H9 (cell line): Measurements from ENCODE around the gene ADAM11. TPM values are rescaled to one million over a fixed set of nuclear protein-coding genes. Genes with fewer than 3 reads are reported as not detected.

Source experiments
- DNase-seq: peaks from one replicate; pipeline ENCODE4 v3.0.0-alpha.2; 2017
- H2AFZ ChIP-seq: one replicate; pipeline ENCODE4 v1.6.1; 2013; ENCODE audit warnings: mild to moderate bottlenecking, low read length, control low read depth, moderate library complexity
- H2AK5ac ChIP-seq: 2 replicates; pipeline ENCODE4 v1.6.1; 2013; ENCODE audit warnings: low read length, control low read depth, mixed read lengths; ENCODE audit not compliant: insufficient read length
- H2BK120ac ChIP-seq: one replicate; pipeline ENCODE4 v1.6.1; 2013; ENCODE audit warnings: low read depth, mild to moderate bottlenecking, low read length, control low read depth, inconsistent platforms; ENCODE audit not compliant: poor library complexity, severe bottlenecking
- H2BK12ac ChIP-seq: 2 replicates; pipeline ENCODE4 v1.6.1; 2013; ENCODE audit warnings: low read length, control low read depth, mixed read lengths, low read depth; ENCODE audit not compliant: insufficient read length
- H2BK15ac ChIP-seq: 2 replicates; pipeline ENCODE4 v1.6.1; 2013; ENCODE audit warnings: low read depth, low read length, control low read depth
- H2BK20ac ChIP-seq: one replicate; pipeline ENCODE4 v1.6.1; 2013; ENCODE audit warnings: low read depth, mild to moderate bottlenecking, low read length, control low read depth, inconsistent platforms; ENCODE audit not compliant: poor library complexity, severe bottlenecking
- H2BK5ac ChIP-seq: 2 replicates; pipeline ENCODE4 v1.6.1; 2013; ENCODE audit warnings: low read length, control low read depth, mixed read lengths; ENCODE audit not compliant: insufficient read length
- H3K14ac ChIP-seq: 2 replicates; pipeline ENCODE4 v1.6.1; 2013; ENCODE audit warnings: low read length, control low read depth; ENCODE audit not compliant: insufficient read depth
- H3K18ac ChIP-seq: 2 replicates; pipeline ENCODE4 v1.6.1; 2013; ENCODE audit warnings: low read depth, mild to moderate bottlenecking, mixed read lengths, low read length, control low read depth; ENCODE audit not compliant: insufficient read length
- H3K23ac ChIP-seq: 2 replicates; pipeline ENCODE4 v1.6.1; 2013; ENCODE audit warnings: low read length, control low read depth, mixed read lengths, low read depth; ENCODE audit not compliant: insufficient read length
- H3K23me2 ChIP-seq: 2 replicates; pipeline ENCODE4 v1.6.1; 2013; ENCODE audit warnings: low read depth, mild to moderate bottlenecking, mixed read lengths, low read length, control low read depth; ENCODE audit not compliant: insufficient read length, poor library complexity, severe bottlenecking
- H3K27ac ChIP-seq: 2 replicates; pipeline ENCODE4 v1.5.1; 2013; ENCODE audit warnings: low read length, control low read depth, mixed read lengths, low read depth; ENCODE audit not compliant: insufficient read length
- H3K27me3 ChIP-seq: 2 replicates; pipeline ENCODE4 v1.6.1; 2013; ENCODE audit warnings: low read length, control low read depth, inconsistent platforms; ENCODE audit not compliant: insufficient read depth
- H3K4ac ChIP-seq: 2 replicates; pipeline ENCODE4 v1.6.1; 2013; ENCODE audit warnings: low read depth, mild to moderate bottlenecking, control low read depth, inconsistent platforms, low read length, moderate library complexity
- H3K4me1 ChIP-seq: 2 replicates; pipeline ENCODE4 v1.6.1; 2013; ENCODE audit warnings: low read length, control low read depth, inconsistent platforms; ENCODE audit not compliant: insufficient read depth
- H3K4me2 ChIP-seq: 2 replicates; pipeline ENCODE4 v1.6.1; 2013; ENCODE audit warnings: low read length, control low read depth, mixed read lengths; ENCODE audit not compliant: insufficient read length, insufficient read depth
- H3K56ac ChIP-seq: 2 replicates; pipeline ENCODE4 v1.6.1; 2013; ENCODE audit warnings: low read depth, mild to moderate bottlenecking, mixed read lengths, low read length, control low read depth; ENCODE audit not compliant: insufficient read length
- H3K79me1 ChIP-seq: 2 replicates; pipeline ENCODE4 v1.6.1; 2013; ENCODE audit warnings: low read depth, mild to moderate bottlenecking, moderate library complexity, low read length, control low read depth, inconsistent platforms; ENCODE audit not compliant: insufficient read depth, poor library complexity, severe bottlenecking
- H3K79me2 ChIP-seq: 2 replicates; pipeline ENCODE4 v1.6.1; 2013; ENCODE audit warnings: low read length, control low read depth, inconsistent platforms; ENCODE audit not compliant: insufficient read depth
- H3K9ac ChIP-seq: 2 replicates; pipeline ENCODE4 v1.6.1; 2013; ENCODE audit warnings: low read length, control low read depth, mixed read lengths; ENCODE audit not compliant: insufficient read length; ENCODE audit errors: extremely low read depth
- H3K9me3 ChIP-seq: one replicate; pipeline ENCODE4 v1.6.1; 2013; ENCODE audit warnings: low read depth, low read length, inconsistent platforms; ENCODE audit not compliant: control insufficient read depth
- H3T11ph ChIP-seq: one replicate; pipeline ENCODE4 v1.6.1; 2013; ENCODE audit warnings: mild to moderate bottlenecking, low read length, control low read depth, inconsistent platforms
- H4K20me1 ChIP-seq: one replicate; pipeline ENCODE4 v1.6.1; 2013; ENCODE audit not compliant: control insufficient read depth, insufficient read length, insufficient read depth
- H4K5ac ChIP-seq: 2 replicates; pipeline ENCODE4 v1.6.1; 2013; ENCODE audit warnings: low read depth, mild to moderate bottlenecking, mixed read lengths, low read length, control low read depth; ENCODE audit not compliant: insufficient read length
- H4K8ac ChIP-seq: replicated peaks from 2 replicates; pipeline ENCODE4 v1.6.1; 2013; ENCODE audit warnings: low read length, control low read depth, mixed read lengths, low read depth; ENCODE audit not compliant: insufficient read length
- H4K91ac ChIP-seq: 2 replicates; pipeline ENCODE4 v1.6.1; 2013; ENCODE audit warnings: low read depth, mild to moderate bottlenecking, moderate library complexity, mixed read lengths, low read length, control low read depth; ENCODE audit not compliant: insufficient read length
- H3K27ac Mint-ChIP-seq, 3 experiments: 2 replicates in 2 of 3; 3 replicates in 1 of 3; pipeline ENCODE4 v1.8.0; 2020 to 2021; ENCODE audit warnings: mixed read lengths in 3 of 3, mild to moderate bottlenecking in 1 of 3, moderate library complexity in 1 of 3
- H3K27me3 Mint-ChIP-seq: 2 replicates; pipeline ENCODE4 v1.8.0; 2021; ENCODE audit warnings: low read depth, mild to moderate bottlenecking, moderate library complexity, mixed read lengths
- H3K36me3 Mint-ChIP-seq, 3 experiments: 2 replicates in 2 of 3; 3 replicates in 1 of 3; pipeline ENCODE4 v1.8.0; 2020 to 2021; ENCODE audit warnings: low read depth in 3 of 3, mixed read lengths in 3 of 3; ENCODE audit not compliant: insufficient read depth in 1 of 3
- H3K4me1 Mint-ChIP-seq, 2 experiments: 2 replicates each; pipeline ENCODE4 v1.8.0; 2020; ENCODE audit warnings: mixed read lengths in 2 of 2
- H3K4me3 Mint-ChIP-seq, 2 experiments: 2 replicates in 1 of 2; 3 replicates in 1 of 2; pipeline ENCODE4 v1.8.0; 2020 to 2021; ENCODE audit warnings: mild to moderate bottlenecking in 2 of 2, mixed read lengths in 2 of 2, moderate library complexity in 1 of 2
- H3K9me3 Mint-ChIP-seq, 2 experiments: 2 replicates in 1 of 2; 3 replicates in 1 of 2; pipeline ENCODE4 v1.8.0; 2020; ENCODE audit warnings: mild to moderate bottlenecking in 2 of 2, mixed read lengths in 2 of 2, moderate library complexity in 1 of 2
- WGBS: extraction: QIAGEN DNeasy Blood & Tissue Kit; methylation state at CpG from one replicate; pipeline ENCODE4 v1.1.7; 2013; ENCODE audit warnings: missing lambda C conversion rate, low lambda C conversion rate, mixed read lengths; ENCODE audit not compliant: insufficient read length; ENCODE audit errors: extremely low coverage; 5-methylcytosine and 5-hydroxymethylcytosine counted together
- total RNA-seq: library from RNA; stranded (reverse); gene quantifications from 2 replicates; pipeline ENCODE4 v1.2.1, GENCODE V29; 2021
- TF ChIP-seq, protein P1 (sequence below): fragments of 200-600 bp; sonication (generic); conservative IDR thresholded peaks from 3 replicates; pipeline ENCODE4 v1.8.0; 2021; ENCODE audit warnings: antibody characterized with exemption, mild to moderate bottlenecking

Gene ADAM11
- total RNA-seq, 1 experiment from 2014 or later: 4.6 TPM

DNA sequence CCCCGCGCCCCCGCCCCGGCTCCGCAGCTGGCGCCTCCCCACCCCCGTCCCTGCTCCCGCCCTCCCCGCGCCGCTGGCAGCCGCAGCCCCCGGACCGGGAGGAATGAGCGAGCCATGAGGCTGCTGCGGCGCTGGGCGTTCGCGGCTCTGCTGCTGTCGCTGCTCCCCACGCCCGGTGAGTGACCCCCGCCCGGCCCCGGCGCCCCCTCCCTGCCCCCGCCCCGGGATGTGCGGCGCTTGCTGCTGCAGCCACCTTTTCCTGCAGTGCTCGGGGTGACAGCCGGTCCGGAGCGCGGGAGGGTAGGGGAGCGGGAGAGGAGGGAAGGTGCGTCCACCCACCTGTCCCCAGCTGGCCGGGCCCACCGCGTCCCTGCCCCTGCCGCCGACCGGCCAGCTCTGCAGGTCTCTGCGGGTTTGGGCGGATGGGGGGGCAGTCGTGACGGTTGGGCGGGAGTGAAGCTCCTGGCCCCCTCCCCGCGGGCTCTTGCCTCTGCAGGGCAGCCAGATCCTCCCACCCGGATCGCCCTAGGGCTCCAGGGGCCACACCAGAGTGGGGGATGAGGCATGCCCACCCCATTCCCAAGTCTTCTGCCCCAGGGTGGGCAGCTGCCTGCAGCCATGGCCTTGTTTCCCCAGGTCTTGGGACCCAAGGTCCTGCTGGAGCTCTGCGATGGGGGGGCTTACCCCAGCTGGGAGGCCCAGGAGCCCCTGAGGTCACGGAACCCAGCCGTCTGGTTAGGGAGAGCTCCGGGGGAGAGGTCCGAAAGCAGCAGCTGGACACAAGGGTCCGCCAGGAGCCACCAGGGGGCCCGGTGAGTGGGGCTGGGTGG lies 513 bp downstream of the ADAM11 start:
- peaks cover 2 to 10% of the 10 kb centered on the region in 2 experiments; a peak in 1 of 4 replicates for H3K4me1 Mint-ChIP-seq
- no peaks in the 10 kb centered on the region; a peak in 1 of 5 replicates for H3K9me3 Mint-ChIP-seq
- no peak overlapping the region for H4K91ac ChIP-seq
- peaks cover 82% of the 10 kb centered on the region for H3K27me3 Mint-ChIP-seq
- no peak overlapping the region for H4K8ac ChIP-seq
- no peak overlapping the region for H3K56ac ChIP-seq
- no peak overlapping the region for H3T11ph ChIP-seq
- no peaks in the 10 kb centered on the region for H3K4me1 ChIP-seq
- H3K27ac ChIP-seq: no peak overlapping the region
- no peaks in the 10 kb centered on the region for H3K9me3 ChIP-seq
- no peak overlapping the region for H3K27ac Mint-ChIP-seq
- DNase-seq: peak; percentile 48
- H2BK12ac ChIP-seq: no peak overlapping the region
- no peak overlapping the region for H3K9ac ChIP-seq
- H3K4me3 Mint-ChIP-seq: peak overlapping the region; percentile 37 to 58; a peak in 4 of 5 replicates
- no peaks in the 10 kb centered on the region for H4K20me1 ChIP-seq
- no peak overlapping the region for H2BK15ac ChIP-seq
- no peak overlapping the region for H2AFZ ChIP-seq
- H2BK120ac ChIP-seq: no peak overlapping the region
- H3K36me3 Mint-ChIP-seq: no peaks in the 10 kb centered on the region
- H3K23ac ChIP-seq: no peak overlapping the region
- no peak overlapping the region for H3K4me2 ChIP-seq
- no CpG with 5 or more reads among the region's 60 CpGs for WGBS
- H3K14ac ChIP-seq: no peak overlapping the region; the same call in 1 of the 2 replicates
- H4K5ac ChIP-seq: no peak overlapping the region
- H2BK5ac ChIP-seq: no peak overlapping the region
- peaks cover 7% of the 10 kb centered on the region for H3K23me2 ChIP-seq
- no peaks in the 10 kb centered on the region for H3K79me2 ChIP-seq
- TF ChIP-seq, protein P1, sequence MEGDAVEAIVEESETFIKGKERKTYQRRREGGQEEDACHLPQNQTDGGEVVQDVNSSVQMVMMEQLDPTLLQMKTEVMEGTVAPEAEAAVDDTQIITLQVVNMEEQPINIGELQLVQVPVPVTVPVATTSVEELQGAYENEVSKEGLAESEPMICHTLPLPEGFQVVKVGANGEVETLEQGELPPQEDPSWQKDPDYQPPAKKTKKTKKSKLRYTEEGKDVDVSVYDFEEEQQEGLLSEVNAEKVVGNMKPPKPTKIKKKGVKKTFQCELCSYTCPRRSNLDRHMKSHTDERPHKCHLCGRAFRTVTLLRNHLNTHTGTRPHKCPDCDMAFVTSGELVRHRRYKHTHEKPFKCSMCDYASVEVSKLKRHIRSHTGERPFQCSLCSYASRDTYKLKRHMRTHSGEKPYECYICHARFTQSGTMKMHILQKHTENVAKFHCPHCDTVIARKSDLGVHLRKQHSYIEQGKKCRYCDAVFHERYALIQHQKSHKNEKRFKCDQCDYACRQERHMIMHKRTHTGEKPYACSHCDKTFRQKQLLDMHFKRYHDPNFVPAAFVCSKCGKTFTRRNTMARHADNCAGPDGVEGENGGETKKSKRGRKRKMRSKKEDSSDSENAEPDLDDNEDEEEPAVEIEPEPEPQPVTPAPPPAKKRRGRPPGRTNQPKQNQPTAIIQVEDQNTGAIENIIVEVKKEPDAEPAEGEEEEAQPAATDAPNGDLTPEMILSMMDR: peak; percentile 27; the same call in 1 of the 3 replicates
- no peaks in the 10 kb centered on the region for H3K79me1 ChIP-seq
- H2AK5ac ChIP-seq: no peak overlapping the region
- H2BK20ac ChIP-seq: no peak overlapping the region
- no peak overlapping the region for H3K18ac ChIP-seq
- H3K27me3 ChIP-seq: peaks cover 19% of the 10 kb centered on the region
- no peak overlapping the region for H3K4ac ChIP-seq
